H9 (cell line): ENCODE data around the gene DNAH8. TPM values are rescaled to one million over a fixed set of nuclear protein-coding genes. Genes with fewer than 3 reads are reported as not detected.

Experiments
- DNase-seq: peaks from one replicate; pipeline ENCODE4 v3.0.0-alpha.2; 2017
- H2AFZ ChIP-seq: one replicate; pipeline ENCODE4 v1.6.1; 2013; ENCODE audit warnings: mild to moderate bottlenecking, low read length, control low read depth, moderate library complexity
- H2AK5ac ChIP-seq: 2 replicates; pipeline ENCODE4 v1.6.1; 2013; ENCODE audit warnings: low read length, control low read depth, mixed read lengths; ENCODE audit not compliant: insufficient read length
- H2BK120ac ChIP-seq: one replicate; pipeline ENCODE4 v1.6.1; 2013; ENCODE audit warnings: low read depth, mild to moderate bottlenecking, low read length, control low read depth, inconsistent platforms; ENCODE audit not compliant: poor library complexity, severe bottlenecking
- H2BK12ac ChIP-seq: 2 replicates; pipeline ENCODE4 v1.6.1; 2013; ENCODE audit warnings: low read length, control low read depth, mixed read lengths, low read depth; ENCODE audit not compliant: insufficient read length
- H2BK15ac ChIP-seq: 2 replicates; pipeline ENCODE4 v1.6.1; 2013; ENCODE audit warnings: low read depth, low read length, control low read depth
- H2BK20ac ChIP-seq: one replicate; pipeline ENCODE4 v1.6.1; 2013; ENCODE audit warnings: low read depth, mild to moderate bottlenecking, low read length, control low read depth, inconsistent platforms; ENCODE audit not compliant: poor library complexity, severe bottlenecking
- H2BK5ac ChIP-seq: 2 replicates; pipeline ENCODE4 v1.6.1; 2013; ENCODE audit warnings: low read length, control low read depth, mixed read lengths; ENCODE audit not compliant: insufficient read length
- H3K14ac ChIP-seq: 2 replicates; pipeline ENCODE4 v1.6.1; 2013; ENCODE audit warnings: low read length, control low read depth; ENCODE audit not compliant: insufficient read depth
- H3K18ac ChIP-seq: 2 replicates; pipeline ENCODE4 v1.6.1; 2013; ENCODE audit warnings: low read depth, mild to moderate bottlenecking, mixed read lengths, low read length, control low read depth; ENCODE audit not compliant: insufficient read length
- H3K23ac ChIP-seq: 2 replicates; pipeline ENCODE4 v1.6.1; 2013; ENCODE audit warnings: low read length, control low read depth, mixed read lengths, low read depth; ENCODE audit not compliant: insufficient read length
- H3K23me2 ChIP-seq: 2 replicates; pipeline ENCODE4 v1.6.1; 2013; ENCODE audit warnings: low read depth, mild to moderate bottlenecking, mixed read lengths, low read length, control low read depth; ENCODE audit not compliant: insufficient read length, poor library complexity, severe bottlenecking
- H3K27ac ChIP-seq: 2 replicates; pipeline ENCODE4 v1.5.1; 2013; ENCODE audit warnings: low read length, control low read depth, mixed read lengths, low read depth; ENCODE audit not compliant: insufficient read length
- H3K27me3 ChIP-seq: 2 replicates; pipeline ENCODE4 v1.6.1; 2013; ENCODE audit warnings: low read length, control low read depth, inconsistent platforms; ENCODE audit not compliant: insufficient read depth
- H3K4ac ChIP-seq: 2 replicates; pipeline ENCODE4 v1.6.1; 2013; ENCODE audit warnings: low read depth, mild to moderate bottlenecking, control low read depth, inconsistent platforms, low read length, moderate library complexity
- H3K4me1 ChIP-seq: 2 replicates; pipeline ENCODE4 v1.6.1; 2013; ENCODE audit warnings: low read length, control low read depth, inconsistent platforms; ENCODE audit not compliant: insufficient read depth
- H3K4me2 ChIP-seq: 2 replicates; pipeline ENCODE4 v1.6.1; 2013; ENCODE audit warnings: low read length, control low read depth, mixed read lengths; ENCODE audit not compliant: insufficient read length, insufficient read depth
- H3K56ac ChIP-seq: 2 replicates; pipeline ENCODE4 v1.6.1; 2013; ENCODE audit warnings: low read depth, mild to moderate bottlenecking, mixed read lengths, low read length, control low read depth; ENCODE audit not compliant: insufficient read length
- H3K79me1 ChIP-seq: 2 replicates; pipeline ENCODE4 v1.6.1; 2013; ENCODE audit warnings: low read depth, mild to moderate bottlenecking, moderate library complexity, low read length, control low read depth, inconsistent platforms; ENCODE audit not compliant: insufficient read depth, poor library complexity, severe bottlenecking
- H3K79me2 ChIP-seq: 2 replicates; pipeline ENCODE4 v1.6.1; 2013; ENCODE audit warnings: low read length, control low read depth, inconsistent platforms; ENCODE audit not compliant: insufficient read depth
- H3K9ac ChIP-seq: 2 replicates; pipeline ENCODE4 v1.6.1; 2013; ENCODE audit warnings: low read length, control low read depth, mixed read lengths; ENCODE audit not compliant: insufficient read length; ENCODE audit errors: extremely low read depth
- H3K9me3 ChIP-seq: one replicate; pipeline ENCODE4 v1.6.1; 2013; ENCODE audit warnings: low read depth, low read length, inconsistent platforms; ENCODE audit not compliant: control insufficient read depth
- H3T11ph ChIP-seq: one replicate; pipeline ENCODE4 v1.6.1; 2013; ENCODE audit warnings: mild to moderate bottlenecking, low read length, control low read depth, inconsistent platforms
- H4K20me1 ChIP-seq: one replicate; pipeline ENCODE4 v1.6.1; 2013; ENCODE audit not compliant: control insufficient read depth, insufficient read length, insufficient read depth
- H4K5ac ChIP-seq: 2 replicates; pipeline ENCODE4 v1.6.1; 2013; ENCODE audit warnings: low read depth, mild to moderate bottlenecking, mixed read lengths, low read length, control low read depth; ENCODE audit not compliant: insufficient read length
- H4K8ac ChIP-seq: replicated peaks from 2 replicates; pipeline ENCODE4 v1.6.1; 2013; ENCODE audit warnings: low read length, control low read depth, mixed read lengths, low read depth; ENCODE audit not compliant: insufficient read length
- H4K91ac ChIP-seq: 2 replicates; pipeline ENCODE4 v1.6.1; 2013; ENCODE audit warnings: low read depth, mild to moderate bottlenecking, moderate library complexity, mixed read lengths, low read length, control low read depth; ENCODE audit not compliant: insufficient read length
- H3K27ac Mint-ChIP-seq, 3 experiments: 2 replicates in 2 of 3; 3 replicates in 1 of 3; pipeline ENCODE4 v1.8.0; 2020 to 2021; ENCODE audit warnings: mixed read lengths in 3 of 3, mild to moderate bottlenecking in 1 of 3, moderate library complexity in 1 of 3
- H3K27me3 Mint-ChIP-seq: 2 replicates; pipeline ENCODE4 v1.8.0; 2021; ENCODE audit warnings: low read depth, mild to moderate bottlenecking, moderate library complexity, mixed read lengths
- H3K36me3 Mint-ChIP-seq, 3 experiments: 2 replicates in 2 of 3; 3 replicates in 1 of 3; pipeline ENCODE4 v1.8.0; 2020 to 2021; ENCODE audit warnings: low read depth in 3 of 3, mixed read lengths in 3 of 3; ENCODE audit not compliant: insufficient read depth in 1 of 3
- H3K4me1 Mint-ChIP-seq, 2 experiments: 2 replicates each; pipeline ENCODE4 v1.8.0; 2020; ENCODE audit warnings: mixed read lengths in 2 of 2
- H3K4me3 Mint-ChIP-seq, 2 experiments: 2 replicates in 1 of 2; 3 replicates in 1 of 2; pipeline ENCODE4 v1.8.0; 2020 to 2021; ENCODE audit warnings: mild to moderate bottlenecking in 2 of 2, mixed read lengths in 2 of 2, moderate library complexity in 1 of 2
- H3K9me3 Mint-ChIP-seq, 2 experiments: 2 replicates in 1 of 2; 3 replicates in 1 of 2; pipeline ENCODE4 v1.8.0; 2020; ENCODE audit warnings: mild to moderate bottlenecking in 2 of 2, mixed read lengths in 2 of 2, moderate library complexity in 1 of 2
- WGBS: extraction: QIAGEN DNeasy Blood & Tissue Kit; methylation state at CpG from one replicate; pipeline ENCODE4 v1.1.7; 2013; ENCODE audit warnings: missing lambda C conversion rate, low lambda C conversion rate, mixed read lengths; ENCODE audit not compliant: insufficient read length; ENCODE audit errors: extremely low coverage; 5-methylcytosine and 5-hydroxymethylcytosine counted together
- total RNA-seq: library from RNA; stranded (reverse); gene quantifications from 2 replicates; pipeline ENCODE4 v1.2.1, GENCODE V29; 2021
- TF ChIP-seq, protein P1 (sequence below): fragments of 200-600 bp; sonication (generic); conservative IDR thresholded peaks from 3 replicates; pipeline ENCODE4 v1.8.0; 2021; ENCODE audit warnings: antibody characterized with exemption, mild to moderate bottlenecking

DNAH8 gene
- total RNA-seq, 1 experiment from 2014 or later, result not detected

DNA sequence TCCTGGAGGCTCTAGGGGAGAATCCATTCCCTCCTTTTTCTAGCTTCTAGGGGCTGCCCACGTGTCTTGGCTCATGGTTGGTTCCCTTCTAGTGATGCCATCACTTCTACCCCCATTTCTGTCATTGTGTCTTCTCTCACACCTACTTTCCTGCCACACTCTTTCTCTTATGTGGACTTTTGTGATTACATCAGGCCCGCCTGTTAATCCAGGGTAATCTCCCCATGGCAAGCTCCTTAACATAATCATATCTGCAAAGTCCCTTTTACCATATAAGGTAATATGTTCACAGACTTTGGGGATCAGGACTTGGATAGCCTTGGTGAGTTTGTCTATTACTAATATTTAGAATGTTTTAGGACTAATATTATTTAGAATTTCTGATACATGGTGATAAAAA, 111.9 kb downstream of the DNAH8 start:
- Histone ChIP-seq H3K23ac (no peak overlapping the region), H3K18ac (no peak overlapping the region), H2BK5ac (no peak overlapping the region), H2BK20ac (no peak overlapping the region), H4K91ac (no peak overlapping the region), H3K27ac (no peak overlapping the region), H3K9ac (no peak overlapping the region), H3K4me1 (no peaks in the 10 kb centered on the region), H4K20me1 (no peaks in the 10 kb centered on the region), H3K27me3 (no peaks in the 10 kb centered on the region), H2AK5ac (no peak overlapping the region), H3K79me1 (no peaks in the 10 kb centered on the region), H2BK15ac (no peak overlapping the region), H3K14ac (no peak overlapping the region), H3K56ac (no peak overlapping the region), H2BK120ac (no peak overlapping the region), H3K23me2 (no peaks in the 10 kb centered on the region), H4K8ac (no peak overlapping the region), H2AFZ (no peak overlapping the region), H4K5ac (no peak overlapping the region), H3K4ac (no peak overlapping the region), H3K9me3 (no peaks in the 10 kb centered on the region), H3K79me2 (no peaks in the 10 kb centered on the region), H3K4me2 (no peak overlapping the region), H2BK12ac (no peak overlapping the region), H3T11ph (no peak overlapping the region)
- Mint-ChIP-seq H3K4me3 (no peak overlapping the region), H3K9me3 (peaks cover 0 to 3% of the 10 kb centered on the region in 2 experiments; a peak in 2 of 5 replicates), H3K4me1 (no peaks in the 10 kb centered on the region), H3K36me3 (no peaks in the 10 kb centered on the region), H3K27ac (no peak overlapping the region), H3K27me3 (peaks cover 7% of the 10 kb centered on the region; the same call in 1 of the 2 replicates)
- DNase-seq, result no peak
- TF ChIP-seq, protein P1, sequence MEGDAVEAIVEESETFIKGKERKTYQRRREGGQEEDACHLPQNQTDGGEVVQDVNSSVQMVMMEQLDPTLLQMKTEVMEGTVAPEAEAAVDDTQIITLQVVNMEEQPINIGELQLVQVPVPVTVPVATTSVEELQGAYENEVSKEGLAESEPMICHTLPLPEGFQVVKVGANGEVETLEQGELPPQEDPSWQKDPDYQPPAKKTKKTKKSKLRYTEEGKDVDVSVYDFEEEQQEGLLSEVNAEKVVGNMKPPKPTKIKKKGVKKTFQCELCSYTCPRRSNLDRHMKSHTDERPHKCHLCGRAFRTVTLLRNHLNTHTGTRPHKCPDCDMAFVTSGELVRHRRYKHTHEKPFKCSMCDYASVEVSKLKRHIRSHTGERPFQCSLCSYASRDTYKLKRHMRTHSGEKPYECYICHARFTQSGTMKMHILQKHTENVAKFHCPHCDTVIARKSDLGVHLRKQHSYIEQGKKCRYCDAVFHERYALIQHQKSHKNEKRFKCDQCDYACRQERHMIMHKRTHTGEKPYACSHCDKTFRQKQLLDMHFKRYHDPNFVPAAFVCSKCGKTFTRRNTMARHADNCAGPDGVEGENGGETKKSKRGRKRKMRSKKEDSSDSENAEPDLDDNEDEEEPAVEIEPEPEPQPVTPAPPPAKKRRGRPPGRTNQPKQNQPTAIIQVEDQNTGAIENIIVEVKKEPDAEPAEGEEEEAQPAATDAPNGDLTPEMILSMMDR, result no peak
- no CpG with 5 or more reads among the region's 2 CpGs for WGBS
